K562 treated with DMSO at 1 percent for 24 hours (cell line): ENCODE data around the gene UTS2R. TPM values are rescaled to one million over a fixed set of nuclear protein-coding genes. Genes with fewer than 3 reads are reported as not detected.

Source experiments
- total RNA-seq: library from RNA; unstranded; fragments of 300-600 nt; gene quantifications from 2 replicates; pipeline ENCODE4 v1.2.3, GENCODE V29; 2022; ENCODE audit warnings: low read depth; ENCODE audit not compliant: insufficient read depth

Gene UTS2R
- total RNA-seq: 0.22 TPM in 1 of 2 replicates, not detected in the other

GRCh38 chr17:82371333-82372248 lies at the start of gene UTS2R:
Gene UTS2R (plus strand): TSS chr17:82371765. CDS start chr17:82374325, 2,560 bp downstream.

GRCh38 chr17:82333279-82334171 lies 38.0 kb upstream of the UTS2R start, which contains the start of gene SECTM1:
Gene SECTM1 (minus strand): TSS chr17:82333766. CDS start chr17:82327240, 6,526 bp downstream.

GRCh38 chr17:82358465-82359350 lies 12.9 kb upstream of the UTS2R start, which contains the start of gene TEX19:
Gene TEX19 (plus strand): TSS chr17:82359247. CDS start chr17:82362151, 2,904 bp downstream.

GRCh38 chr17:82418001-82418986 lies 46.7 kb downstream of the UTS2R start, which contains the start of the genes HEXD and OGFOD3:
Gene HEXD (plus strand): TSS chr17:82418347. CDS start chr17:82419800, 1,453 bp downstream.
Gene OGFOD3 (minus strand): TSS chr17:82418586. CDS start chr17:82418485, 101 bp downstream.

Other genes starting within 250 kb of the UTS2R start
- gene CCDC57, start 158.9 kb upstream of the UTS2R start, total RNA-seq: 13.4 and 16.2 TPM in 2 replicates
- gene SLC16A3, start 142.7 kb upstream of the UTS2R start, total RNA-seq: 3.5 and 5.1 TPM in 2 replicates
- gene CSNK1D, start 98.1 kb upstream of the UTS2R start, total RNA-seq: 165 and 173 TPM in 2 replicates
- gene CD7, start 54.2 kb upstream of the UTS2R start, total RNA-seq: not detected in 2 replicates
- gene SECTM1, start 38.0 kb upstream of the UTS2R start, total RNA-seq: not detected in 2 replicates
- gene TEX19, start 12.5 kb upstream of the UTS2R start, total RNA-seq: 2.7 and 3.2 TPM in 2 replicates
- 33.6 and 44.4 TPM in 2 replicates for gene HEXD, start 46.6 kb downstream of the UTS2R start, total RNA-seq
- 32.0 and 33.3 TPM in 2 replicates for gene OGFOD3, start 46.8 kb downstream of the UTS2R start, total RNA-seq
- gene CYBC1, start 79.0 kb downstream of the UTS2R start, total RNA-seq: 92.7 and 102 TPM in 2 replicates
- 354 and 357 TPM in 2 replicates for gene NARF, start 87.0 kb downstream of the UTS2R start, total RNA-seq
- gene FOXK2, start 148.0 kb downstream of the UTS2R start, total RNA-seq: 48.2 and 54.4 TPM in 2 replicates